IMR-90 (cell line): Measurements from ENCODE around the gene AGXT. TPM values are rescaled to one million over a fixed set of nuclear protein-coding genes. Genes with fewer than 3 reads are reported as not detected.

Source experiments
- ATAC-seq: fragments of 200-7000 bp; cut with Tn5 transposase; 2 replicates; pipeline ENCODE4 v1.9.1; 2020; ENCODE audit warnings: low read depth, mild to moderate bottlenecking, moderate library complexity
- BruUV-seq: library from RNA; stranded (reverse); fragments of 400-500 nt; replicated peaks from 2 replicates; lab custom pipeline; 2021; lab: Mats Ljungman, UMichigan
- CTCF ChIA-PET: fragments of 300-600 bp; formaldehyde crosslinking; extraction: SDS; loops from one replicate; lab custom pipeline; 2021; ENCODE audit warnings: antibody characterized with exemption; lab: Yijun Ruan, JAX
- POLR2A ChIA-PET: fragments of 300-600 bp; sonication (Branson Sonifier 250); formaldehyde crosslinking; loops from one replicate; lab custom pipeline; 2022; ENCODE audit warnings: antibody characterized with exemption; ENCODE audit not compliant: unreplicated experiment; lab: Charles Lee
- DNase-seq: peaks from one replicate; pipeline ENCODE4 v3.0.0; 2013
- H2AFZ ChIP-seq: replicated peaks from 2 replicates; pipeline ENCODE3; 2013; ENCODE audit warnings: low read length, mild to moderate bottlenecking; ENCODE audit not compliant: poor library complexity
- H2AK5ac ChIP-seq: 2 replicates; pipeline ENCODE4 v1.6.1; 2013; ENCODE audit warnings: low read depth, low read length, inconsistent platforms
- H2AK9ac ChIP-seq: replicated peaks from 2 replicates; pipeline ENCODE3; 2013; ENCODE audit warnings: mild to moderate bottlenecking, low read depth, low read length, moderate library complexity; ENCODE audit not compliant: poor library complexity
- H2BK120ac ChIP-seq: 2 replicates; pipeline ENCODE4 v1.6.1; 2013; ENCODE audit warnings: low read depth, low read length, inconsistent platforms
- H2BK15ac ChIP-seq: 3 replicates; pipeline ENCODE4 v1.6.1; 2013; ENCODE audit warnings: low read depth, low read length, inconsistent platforms
- H2BK20ac ChIP-seq: 2 replicates; pipeline ENCODE4 v1.6.1; 2013; ENCODE audit warnings: low read depth, mild to moderate bottlenecking, inconsistent platforms, low read length, moderate library complexity
- H2BK5ac ChIP-seq: 2 replicates; pipeline ENCODE4 v1.6.1; 2013; ENCODE audit warnings: mild to moderate bottlenecking, low read depth, low read length, inconsistent platforms; ENCODE audit not compliant: poor library complexity, severe bottlenecking
- H3K14ac ChIP-seq: replicated peaks from 2 replicates; pipeline ENCODE4 v1.6.1; 2013; ENCODE audit warnings: low read depth, low read length, inconsistent platforms
- H3K18ac ChIP-seq: 2 replicates; pipeline ENCODE4 v1.6.1; 2013; ENCODE audit warnings: low read depth, low read length, control low read depth
- H3K23ac ChIP-seq: 2 replicates; pipeline ENCODE4 v1.6.1; 2013; ENCODE audit warnings: low read depth, low read length, inconsistent platforms
- H3K27ac ChIP-seq: 2 replicates; pipeline ENCODE4 v1.5.1; 2013; ENCODE audit warnings: mild to moderate bottlenecking, control low read depth, low read length; ENCODE audit not compliant: insufficient read depth
- H3K27me3 ChIP-seq: 2 replicates; pipeline ENCODE4 v1.6.1; 2013; ENCODE audit warnings: low read length; ENCODE audit not compliant: control insufficient read depth, insufficient read depth
- H3K36me3 ChIP-seq: 2 replicates; pipeline ENCODE4 v1.6.1; 2013; ENCODE audit warnings: low read length, mixed read lengths; ENCODE audit not compliant: control insufficient read depth, insufficient read depth
- H3K4ac ChIP-seq: 2 replicates; pipeline ENCODE4 v1.6.1; 2013; ENCODE audit warnings: low read depth, low read length, inconsistent platforms
- H3K4me1 ChIP-seq: 2 replicates; pipeline ENCODE4 v1.6.1; 2013; ENCODE audit warnings: low read length, mixed read lengths; ENCODE audit not compliant: control insufficient read depth, insufficient read depth
- H3K4me2 ChIP-seq: 2 replicates; pipeline ENCODE4 v1.6.1; 2013; ENCODE audit warnings: low read depth, mild to moderate bottlenecking, control low read depth, low read length, moderate library complexity
- H3K4me3 ChIP-seq: 2 replicates; pipeline ENCODE4 v1.5.1; 2013; ENCODE audit warnings: low read depth, mild to moderate bottlenecking, control low read depth, low read length, moderate library complexity; ENCODE audit not compliant: insufficient read depth
- H3K56ac ChIP-seq: 2 replicates; pipeline ENCODE4 v1.6.1; 2013; ENCODE audit warnings: low read length, inconsistent platforms; ENCODE audit not compliant: insufficient read depth; ENCODE audit errors: extremely low read depth
- H3K79me1 ChIP-seq, 2 experiments: 2 replicates each; pipeline ENCODE4 v1.6.1; 2013; ENCODE audit warnings: low read length in 2 of 2, inconsistent platforms in 1 of 2, low read depth in 1 of 2
- H3K9ac ChIP-seq: 2 replicates; pipeline ENCODE4 v1.6.1; 2013; ENCODE audit warnings: low read depth, low read length, control low read depth
- H3K9me1 ChIP-seq: 2 replicates; pipeline ENCODE4 v1.6.1; 2013; ENCODE audit warnings: low read length, inconsistent platforms; ENCODE audit not compliant: insufficient read depth
- H3K9me3 ChIP-seq: 2 replicates; pipeline ENCODE4 v1.6.1; 2013; ENCODE audit warnings: low read length; ENCODE audit not compliant: control insufficient read depth, insufficient read depth
- H4K20me1 ChIP-seq: 2 replicates; pipeline ENCODE4 v1.6.1; 2013; ENCODE audit warnings: low read length, inconsistent platforms; ENCODE audit not compliant: insufficient read depth
- H4K5ac ChIP-seq: 2 replicates; pipeline ENCODE4 v1.6.1; 2013; ENCODE audit warnings: mild to moderate bottlenecking, low read depth, low read length, control low read depth
- H4K8ac ChIP-seq, 2 experiments: 2 replicates each; pipeline ENCODE4 v1.6.1; 2013; ENCODE audit warnings: low read depth in 2 of 2, low read length in 2 of 2, control low read depth in 1 of 2, inconsistent platforms in 1 of 2
- H4K91ac ChIP-seq: 2 replicates; pipeline ENCODE4 v1.6.1; 2013; ENCODE audit warnings: low read depth, low read length, inconsistent platforms; ENCODE audit not compliant: insufficient read depth
- BHLHE40 ChIP-seq: fragments of 150-350 bp; IDR thresholded peaks from 2 replicates; pipeline ENCODE4 v1.6.1; 2016; ENCODE audit warnings: mild to moderate bottlenecking, low read depth, low read length
- CEBPB ChIP-seq: IDR thresholded peaks from 2 replicates; pipeline ENCODE4 v1.6.1; 2012; ENCODE audit warnings: low read depth, low read length, improper control_type of control experiment
- CHD1 ChIP-seq: IDR thresholded peaks from 2 replicates; pipeline ENCODE4 v1.6.1; 2012; ENCODE audit warnings: low read depth, low read length, improper control_type of control experiment
- CTCF ChIP-seq: conservative IDR thresholded peaks from 2 replicates; pipeline ENCODE4 v1.5.1; 2012; ENCODE audit warnings: mild to moderate bottlenecking, low read depth, low read length, improper control_type of control experiment
- ELK1 ChIP-seq: fragments of 150-350 bp; IDR thresholded peaks from 2 replicates; pipeline ENCODE4 v1.6.1; 2016; ENCODE audit warnings: low read depth, mild to moderate bottlenecking, low read length, moderate library complexity, borderline replicate concordance
- FOS ChIP-seq: fragments of 150-350 bp; IDR thresholded peaks from 2 replicates; pipeline ENCODE4 v1.6.1; 2016; ENCODE audit warnings: low read depth, low read length
- MAZ ChIP-seq: IDR thresholded peaks from 2 replicates; pipeline ENCODE4 v1.6.1; 2012; ENCODE audit warnings: low read depth, mild to moderate bottlenecking, low read length, improper control_type of control experiment, moderate library complexity, borderline replicate concordance
- MXI1 ChIP-seq: IDR thresholded peaks from 2 replicates; pipeline ENCODE4 v1.6.1; 2012; ENCODE audit warnings: low read depth, mild to moderate bottlenecking, low read length, moderate library complexity, borderline replicate concordance
- NFE2L2 ChIP-seq: fragments of 150-350 bp; IDR thresholded peaks from 2 replicates; pipeline ENCODE4 v1.6.1; 2016; ENCODE audit warnings: low read depth, mild to moderate bottlenecking, low read length
- POLR2A ChIP-seq: IDR thresholded peaks from 2 replicates; pipeline ENCODE4 v1.6.1; 2012; ENCODE audit warnings: mild to moderate bottlenecking, low read depth, low read length
- RAD21 ChIP-seq: IDR thresholded peaks from 2 replicates; pipeline ENCODE4 v1.6.1; 2012; ENCODE audit warnings: low read length, improper control_type of control experiment
- RFX5 ChIP-seq: IDR thresholded peaks from 2 replicates; pipeline ENCODE4 v1.8.0; 2012; ENCODE audit warnings: low read depth, mild to moderate bottlenecking, low read length, moderate library complexity
- SMC3 ChIP-seq: fragments of 150-350 bp; IDR thresholded peaks from 2 replicates; pipeline ENCODE4 v1.6.1; 2016; ENCODE audit warnings: low read depth, mild to moderate bottlenecking, antibody characterized with exemption, low read length, moderate library complexity
- WGBS, 2 experiments: methylation state at CpG; one replicate each; pipeline versions ENCODE4 v1.1.5 to v1.1.7; 2013; ENCODE audit warnings: missing lambda C conversion rate in 2 of 2; ENCODE audit not compliant: insufficient read length in 1 of 2; ENCODE audit errors: extremely low coverage in 2 of 2; 5-methylcytosine and 5-hydroxymethylcytosine counted together
- dilution Hi-C: fragments of 300-500 bp; cut with HindIII; formaldehyde crosslinking; loops from one replicate; pipeline ENCODE4 v1.14.3; 2018; ENCODE audit warnings: low sequenced_read_pairs; ENCODE audit not compliant: unreplicated experiment
- in situ Hi-C: fragments of 300-500 bp; cut with MboI; formaldehyde crosslinking; loops from 3 replicates; pipeline ENCODE4 v1.14.3; 2019; ENCODE audit warnings: low sequenced_read_pairs, inconsistent platforms, mixed read lengths
- intact Hi-C: fragments of 100-400 bp; cut with micrococcal nuclease; formaldehyde crosslinking; loops from 2 replicates; pipeline ENCODE4 v1.10.0; 2022
- polyA plus RNA-seq, 3 experiments: library from polyadenylated mRNA; depleted of rRNA; stranded (reverse); fragments of >200 nt; gene quantifications; 2 replicates each; pipeline ENCODE4 v1.2.3, GENCODE V29; 2012; ENCODE audit warnings: low replicate concordance in 1 of 3
- total RNA-seq: library from RNA; depleted of rRNA; stranded (reverse); fragments of >200 nt; gene quantifications from 2 replicates; pipeline ENCODE4 v1.2.3, GENCODE V29; 2012

AGXT gene
- total and polyA plus RNA-seq, 2 of the 4 experiments (the other 2 are of a cell fraction): not detected

- DNase-seq: no peak
- H4K20me1 ChIP-seq: peaks cover 6% of the 10 kb centered on the region; the same call in 1 of the 2 replicates
- ChIA-PET POLR2A (no interaction called here), CTCF (no interaction called here)
- peaks cover 7% of the 10 kb centered on the region for H3K27me3 ChIP-seq
- ATAC-seq: no peak
- no peak overlapping the region for H2AFZ ChIP-seq
- H3K23ac ChIP-seq: no peak overlapping the region
- no peak overlapping the region for H2AK5ac ChIP-seq
- no peak overlapping the region for H2BK20ac ChIP-seq
- no peak overlapping the region for H2BK120ac ChIP-seq
- no peak overlapping the region for H3K27ac ChIP-seq
- no peak overlapping the region for H3K4me3 ChIP-seq
- no peak overlapping the region for H4K5ac ChIP-seq
- no peaks in the 10 kb centered on the region for H3K79me1 ChIP-seq
- H4K8ac ChIP-seq: no peak overlapping the region
- no peak overlapping the region for H3K4me2 ChIP-seq
- in situ Hi-C loops: loop anchor here (10.0 kb wide), 1 partner anchor 344 kb away; no protein-coding TSS in a partner anchor
- no peak overlapping the region for H3K56ac ChIP-seq
- H2AK9ac ChIP-seq: no peak overlapping the region
- dilution Hi-C loops: no loop called here
- no peak overlapping the region for H2BK15ac ChIP-seq
- H3K36me3 ChIP-seq: no peaks in the 10 kb centered on the region
- intact Hi-C loops: no loop called here
- H3K9ac ChIP-seq: no peak overlapping the region
- no peak for TF ChIP-seq RFX5
- TF ChIP-seq CHD1: no peak
- TF ChIP-seq MAZ: no peak
- TF ChIP-seq NFE2L2: no peak
- no peak for TF ChIP-seq SMC3
- no peak for TF ChIP-seq BHLHE40
- no peak for TF ChIP-seq ELK1
- no peak for TF ChIP-seq POLR2A
- TF ChIP-seq CEBPB: no peak
- TF ChIP-seq FOS: no peak
- TF ChIP-seq CTCF: no peak
- no peak for TF ChIP-seq MXI1
- no peak for TF ChIP-seq RAD21
- BruUV-seq: no TSS peak
- no peak overlapping the region for H2BK5ac ChIP-seq
- H3K18ac ChIP-seq: no peak overlapping the region
- no peak overlapping the region for H3K4ac ChIP-seq
- H4K91ac ChIP-seq: no peak overlapping the region
- H3K14ac ChIP-seq: no peak overlapping the region
- H3K9me1 ChIP-seq: no peaks in the 10 kb centered on the region
- no peaks in the 10 kb centered on the region for H3K4me1 ChIP-seq
- peaks cover under 1% of the 10 kb centered on the region for H3K9me3 ChIP-seq
- WGBS, 2 experiments: no CpG with 5 or more reads among the region's 12 CpGs
Measured at GRCh38 chr2:240848900-240849680, 19.5 kb upstream of the AGXT start.
